Measurements from ENCODE around the gene TRNAU1AP.
"Not testable (repeated sequence)": the region's sequence is repeated elsewhere in the genome, so short reads cannot be mapped to it uniquely, and the experiment has no call there.

The TRNAU1AP gene

GRCh38 chr1:28552758-28553663 is at the start of gene TRNAU1AP:
Gene TRNAU1AP (plus strand): TSS chr1:28553085. CDS start chr1:28553111, 26 bp downstream.
- peak; percentile 98 to 99 for DNase-seq

GRCh38 chr1:28503117-28503516 is 49.8 kb upstream of the TRNAU1AP start:
- DNase-seq = no peak

- peak; percentile 93 to 94 for DNase-seq
Measured at GRCh38 chr1:28505406-28506187, 47.3 kb upstream of the TRNAU1AP start, which contains the start of gene RCC1. Gene RCC1 (plus strand): TSS chr1:28506043. CDS start chr1:28529867, 23,824 bp downstream.

- peak in 1 of 2 donors; percentile 41 for DNase-seq
Measured at GRCh38 chr1:28506907-28507246, 46.0 kb upstream of the TRNAU1AP start.

- DNase-seq = peak; percentile 55 to 59
Measured at GRCh38 chr1:28507247-28507645, 45.6 kb upstream of the TRNAU1AP start.

- DNase-seq = peak; percentile 46 to 48
Measured at GRCh38 chr1:28507646-28508434, 45.0 kb upstream of the TRNAU1AP start.

- peak; percentile 38 to 52 for DNase-seq
Measured at GRCh38 chr1:28508435-28508754, 44.5 kb upstream of the TRNAU1AP start.

GRCh38 chr1:28509705-28510272 is 43.1 kb upstream of the TRNAU1AP start:
- peak; percentile 50 to 66 for DNase-seq

GRCh38 chr1:28510273-28510969 is 42.5 kb upstream of the TRNAU1AP start:
- DNase-seq = peak; percentile 50 to 59

GRCh38 chr1:28510970-28511440 is 41.9 kb upstream of the TRNAU1AP start:
- peak in 1 of 2 donors; percentile 40 for DNase-seq

GRCh38 chr1:28512058-28512611 is 40.8 kb upstream of the TRNAU1AP start:
- DNase-seq = peak; percentile 33 to 56

- peak; percentile 34 to 49 for DNase-seq
Measured at GRCh38 chr1:28514445-28514933, 38.4 kb upstream of the TRNAU1AP start.

GRCh38 chr1:28516518-28516956 is 36.3 kb upstream of the TRNAU1AP start:
- DNase-seq = no peak

- DNase-seq = peak; percentile 27 to 29
Measured at GRCh38 chr1:28517649-28517999, 35.3 kb upstream of the TRNAU1AP start.

GRCh38 chr1:28518000-28518744 is 34.7 kb upstream of the TRNAU1AP start:
- DNase-seq = peak; percentile 92 to 95

- peak; percentile 57 to 59 for DNase-seq
Measured at GRCh38 chr1:28518745-28519341, 34.0 kb upstream of the TRNAU1AP start.

GRCh38 chr1:28519946-28520725 is 32.7 kb upstream of the TRNAU1AP start:
- DNase-seq = no peak

- DNase-seq = not testable (repeated sequence)
Measured at GRCh38 chr1:28520796-28521195, 32.1 kb upstream of the TRNAU1AP start.

GRCh38 chr1:28521502-28522164 is 31.3 kb upstream of the TRNAU1AP start:
- no peak for DNase-seq

All from stimulated activated CD4-positive, alpha-beta T cell treated with anti-CD3 and anti-CD28 coated beads, Interleukin-2, amount 100 ng/mL, for 24 hours (primary cell).